ENCODE data around the gene MORN1. TPM values are rescaled to one million over a fixed set of nuclear protein-coding genes. Genes with fewer than 3 reads are reported as not detected.

The MORN1 gene
- total RNA-seq, 4 donors from 2014 or later = 4.9 to 21.5 (median 15.9) TPM

DNA sequence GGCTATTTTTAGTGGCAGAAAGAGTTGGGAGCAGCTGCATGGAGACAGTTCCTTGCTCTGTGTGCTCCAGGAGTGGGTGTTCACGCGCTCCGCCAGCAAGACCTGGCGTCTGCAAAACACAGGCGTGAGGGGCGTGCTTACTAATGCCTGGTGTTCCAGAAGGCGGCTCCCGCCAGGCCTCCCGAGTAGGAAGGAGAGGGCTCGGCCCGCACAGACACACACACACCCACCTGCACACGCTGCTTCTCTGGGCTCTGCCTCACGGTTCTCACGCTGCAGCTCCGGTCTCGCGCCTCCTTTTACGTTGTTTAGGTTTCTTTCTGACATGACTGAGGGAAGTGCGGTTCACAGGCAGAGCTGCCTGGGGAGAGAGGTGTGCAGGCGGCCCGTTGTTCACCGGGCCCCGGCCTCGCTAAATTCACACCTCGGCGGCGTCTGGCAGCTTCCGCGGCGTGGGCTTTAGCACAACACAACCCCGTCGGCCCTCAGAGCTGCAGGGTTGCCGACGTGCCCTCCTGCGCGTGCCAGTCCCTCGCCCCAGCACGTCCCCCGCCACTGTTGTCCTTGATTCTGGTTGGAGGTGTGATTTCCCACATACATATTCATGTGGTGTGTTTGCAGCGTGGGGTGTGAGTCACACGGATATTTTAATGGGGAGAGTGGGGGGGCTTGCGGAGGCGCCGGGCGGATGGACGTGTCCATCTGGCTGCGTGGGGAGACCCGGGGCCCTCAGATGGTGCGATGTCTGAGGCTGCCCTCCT, 86.3 kb downstream of the MORN1 start:
- H3K4me1 ChIP-seq = peaks cover 0 to 24% (median 11%) of the 10 kb centered on the region in 4 donors
- peaks cover 0 to 63% (median 0%) of the 10 kb centered on the region in 3 donors for H3K36me3 ChIP-seq
- no peak overlapping the region for H3K4me3 ChIP-seq
- TF ChIP-seq, protein P1, sequence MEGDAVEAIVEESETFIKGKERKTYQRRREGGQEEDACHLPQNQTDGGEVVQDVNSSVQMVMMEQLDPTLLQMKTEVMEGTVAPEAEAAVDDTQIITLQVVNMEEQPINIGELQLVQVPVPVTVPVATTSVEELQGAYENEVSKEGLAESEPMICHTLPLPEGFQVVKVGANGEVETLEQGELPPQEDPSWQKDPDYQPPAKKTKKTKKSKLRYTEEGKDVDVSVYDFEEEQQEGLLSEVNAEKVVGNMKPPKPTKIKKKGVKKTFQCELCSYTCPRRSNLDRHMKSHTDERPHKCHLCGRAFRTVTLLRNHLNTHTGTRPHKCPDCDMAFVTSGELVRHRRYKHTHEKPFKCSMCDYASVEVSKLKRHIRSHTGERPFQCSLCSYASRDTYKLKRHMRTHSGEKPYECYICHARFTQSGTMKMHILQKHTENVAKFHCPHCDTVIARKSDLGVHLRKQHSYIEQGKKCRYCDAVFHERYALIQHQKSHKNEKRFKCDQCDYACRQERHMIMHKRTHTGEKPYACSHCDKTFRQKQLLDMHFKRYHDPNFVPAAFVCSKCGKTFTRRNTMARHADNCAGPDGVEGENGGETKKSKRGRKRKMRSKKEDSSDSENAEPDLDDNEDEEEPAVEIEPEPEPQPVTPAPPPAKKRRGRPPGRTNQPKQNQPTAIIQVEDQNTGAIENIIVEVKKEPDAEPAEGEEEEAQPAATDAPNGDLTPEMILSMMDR (IDR thresholded peaks at IDR 0.05) = no peak
- TF ChIP-seq POLR2A (IDR thresholded peaks at IDR 0.05) = no peak
- no peak overlapping the region for H3K27ac ChIP-seq
- H3K27me3 ChIP-seq = no peaks in the 10 kb centered on the region
- DNase-seq = no peak
- no peaks in the 10 kb centered on the region for H3K9me3 ChIP-seq

GRCh38 chr1:2304282-2304681, 87.1 kb downstream of the MORN1 start:
- Histone ChIP-seq H3K4me3 (no peak overlapping the region), H3K9me3 (no peaks in the 10 kb centered on the region), H3K27me3 (no peaks in the 10 kb centered on the region), H3K27ac (no peak overlapping the region), H3K4me1 (peaks cover 0 to 31% (median 20%) of the 10 kb centered on the region in 4 donors), H3K36me3 (peaks cover 0 to 61% (median 0%) of the 10 kb centered on the region in 3 donors)
- no peak for DNase-seq
- TF ChIP-seq, protein P1 (IDR thresholded peaks at IDR 0.05) = no peak
- no peak for TF ChIP-seq POLR2A (IDR thresholded peaks at IDR 0.05)

DNA sequence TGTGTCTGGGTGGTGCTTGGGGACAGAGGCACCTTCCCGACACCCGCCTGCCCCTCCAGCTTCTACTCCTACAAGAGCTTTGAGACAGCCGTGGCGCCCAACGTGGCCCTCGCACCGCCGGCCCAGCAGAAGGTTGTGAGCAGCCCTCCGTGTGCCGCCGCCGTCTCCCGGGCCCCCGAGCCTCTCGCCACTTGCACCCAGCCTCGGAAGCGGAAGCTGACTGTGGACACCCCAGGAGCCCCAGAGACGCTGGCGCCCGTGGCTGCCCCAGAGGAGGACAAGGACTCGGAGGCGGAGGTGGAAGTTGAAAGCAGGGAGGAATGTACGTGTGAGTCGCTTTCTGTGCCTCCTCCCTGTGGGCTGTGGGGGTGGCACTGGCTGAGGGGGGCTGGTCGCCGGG, 87.6 kb downstream of the MORN1 start:
- Histone ChIP-seq H3K36me3 (peaks cover 0 to 57% (median 0%) of the 10 kb centered on the region in 3 donors), H3K27ac (no peak overlapping the region), H3K9me3 (no peaks in the 10 kb centered on the region), H3K27me3 (no peaks in the 10 kb centered on the region), H3K4me1 (peaks cover 0 to 36% (median 24%) of the 10 kb centered on the region in 4 donors), H3K4me3 (no peak overlapping the region)
- no peak for DNase-seq
- TF ChIP-seq POLR2A (IDR thresholded peaks at IDR 0.05) = no peak
- TF ChIP-seq, protein P1 (IDR thresholded peaks at IDR 0.05) = no peak

DNA sequence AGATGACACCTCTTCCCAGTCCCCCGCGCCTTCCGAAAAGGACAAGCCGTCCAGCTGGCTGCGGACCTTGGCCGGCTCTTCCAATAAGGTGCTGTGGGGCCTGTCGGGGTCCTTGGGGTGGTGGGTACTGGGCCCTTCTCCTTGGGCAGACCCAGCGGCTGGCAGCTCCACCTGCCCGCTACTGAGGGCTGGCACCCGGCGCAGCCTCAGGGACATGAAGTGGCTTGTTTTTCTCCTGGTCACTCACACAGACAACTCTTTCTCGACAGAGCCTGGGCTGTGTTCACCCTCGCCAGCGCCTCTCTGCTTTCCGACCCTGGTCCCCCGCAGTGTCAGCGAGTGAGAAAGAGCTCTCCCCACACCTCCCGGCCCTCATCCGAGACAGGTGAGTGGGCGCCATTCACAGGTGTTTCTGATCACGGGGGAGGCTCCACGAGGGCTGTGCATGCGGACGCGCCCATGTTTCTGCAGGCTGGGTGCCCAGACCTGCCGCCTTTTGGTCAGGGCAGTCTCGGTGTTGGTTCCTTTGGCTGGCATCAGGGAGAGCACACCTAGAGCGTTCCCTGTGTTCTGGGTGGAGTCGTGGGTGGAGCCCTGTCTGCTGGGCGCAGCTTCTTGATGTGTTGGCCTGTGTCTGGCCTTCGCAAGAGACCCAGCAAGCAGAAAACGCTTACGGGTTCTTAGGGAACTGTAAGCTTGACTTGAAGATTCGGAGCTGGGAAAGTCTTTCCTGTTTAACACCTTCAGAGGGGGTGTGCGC, 88.2 kb downstream of the MORN1 start:
- Histone ChIP-seq H3K9me3 (no peaks in the 10 kb centered on the region), H3K4me3 (no peak overlapping the region), H3K27me3 (no peaks in the 10 kb centered on the region), H3K4me1 (peaks cover 0 to 41% (median 25%) of the 10 kb centered on the region in 4 donors), H3K27ac (no peak overlapping the region), H3K36me3 (peaks cover 0 to 51% (median 0%) of the 10 kb centered on the region in 3 donors)
- DNase-seq = no peak
- no peak for TF ChIP-seq POLR2A (IDR thresholded peaks at IDR 0.05)
- TF ChIP-seq, protein P1 (IDR thresholded peaks at IDR 0.05) = no peak

DNA sequence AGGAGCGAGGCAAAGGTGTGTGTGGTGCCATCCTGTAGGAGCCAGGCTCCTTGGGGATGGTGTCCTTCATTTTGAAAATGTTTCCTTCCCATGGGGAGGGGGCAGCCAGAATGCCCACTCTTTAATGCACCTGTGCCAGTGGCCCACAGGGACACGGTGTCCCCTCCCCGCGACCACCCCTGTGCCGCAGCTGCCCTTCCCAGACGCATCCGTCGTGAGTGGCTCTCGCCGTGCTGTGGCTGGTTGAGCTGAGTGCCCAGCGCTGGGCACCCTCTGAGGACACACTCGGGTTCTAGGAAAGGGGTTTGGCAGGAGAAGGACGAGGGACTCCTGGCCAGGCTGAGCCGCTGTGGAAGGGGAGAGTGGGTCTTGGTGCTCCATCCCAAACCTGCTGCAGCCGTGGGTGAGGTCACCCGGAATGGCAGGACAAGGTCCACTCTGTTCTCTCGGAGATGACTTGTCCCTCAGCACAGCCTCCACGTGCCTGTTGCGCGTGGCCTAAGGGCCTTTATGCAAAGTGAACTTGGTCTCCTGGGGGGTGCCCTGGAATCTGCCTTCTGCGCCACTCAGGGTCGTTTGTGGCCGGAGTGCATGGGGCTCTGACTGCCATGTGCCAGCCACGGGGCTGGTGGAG, 88.9 kb downstream of the MORN1 start:
- no peaks in the 10 kb centered on the region for H3K9me3 ChIP-seq
- peaks cover 0 to 43% (median 0%) of the 10 kb centered on the region in 3 donors for H3K36me3 ChIP-seq
- H3K27me3 ChIP-seq = no peaks in the 10 kb centered on the region
- no peak for TF ChIP-seq POLR2A (IDR thresholded peaks at IDR 0.05)
- TF ChIP-seq, protein P1 (IDR thresholded peaks at IDR 0.05) = no peak
- peak overlapping the region in 1 of 4 donors; percentile 98 for H3K27ac ChIP-seq
- no peak overlapping the region for H3K4me3 ChIP-seq
- no peak for DNase-seq
- H3K4me1 ChIP-seq = peaks cover 0 to 41% (median 27%) of the 10 kb centered on the region in 4 donors
